NCI-H146 treated with DMSO at 0.1 percent for 48 hours (cell line): ENCODE results near the gene MARK4.

Experiments
- DNase-seq: peaks from one replicate; lab custom pipeline; 2025; ENCODE audit not compliant: unreplicated experiment; lab: John Stamatoyannopoulos, UW

Gene MARK4

GRCh38 chr19:45354241-45354842 lies 103.3 kb downstream of the MARK4 start:
- no peak for DNase-seq
